ENCODE measurements around the gene TNN. TPM values are rescaled to one million over a fixed set of nuclear protein-coding genes. Genes with fewer than 3 reads are reported as not detected.
"Not testable (repeated sequence)": the region's sequence is repeated elsewhere in the genome, so short reads cannot be mapped to it uniquely, and the experiment has no call there.

The TNN gene
- total RNA-seq, 1 experiment from 2014 or later = not detected

GRCh38 chr1:175095978-175096607, 28.5 kb downstream of the TNN start:
- H3K27me3 Mint-ChIP-seq (ENCODE audit: insufficient read depth, unreplicated experiment) = no peaks in the 10 kb centered on the region
- no peaks in the 10 kb centered on the region for H3K9me3 Mint-ChIP-seq (ENCODE audit: unreplicated experiment)
- H3K36me3 Mint-ChIP-seq (ENCODE audit: insufficient read depth, unreplicated experiment) = no peaks in the 10 kb centered on the region
- ChIA-PET CTCF (interaction anchor here (0.5 to 1.3 kb wide), 4 partner anchors 29 to 63 kb away, joined by 3 to 5 read pairs (median 4); no protein-coding TSS in a partner anchor), POLR2A (no interaction called here)
- intact Hi-C loops (cut with micrococcal nuclease) = no loop called here
- BruUV-seq (replicated peaks) = no TSS peak
- H3K4me1 Mint-ChIP-seq (ENCODE audit: insufficient read depth, unreplicated experiment) = no peaks in the 10 kb centered on the region
- DNase-seq (ENCODE audit: unreplicated experiment) = no peak
- TF ChIP-seq, protein P1, sequence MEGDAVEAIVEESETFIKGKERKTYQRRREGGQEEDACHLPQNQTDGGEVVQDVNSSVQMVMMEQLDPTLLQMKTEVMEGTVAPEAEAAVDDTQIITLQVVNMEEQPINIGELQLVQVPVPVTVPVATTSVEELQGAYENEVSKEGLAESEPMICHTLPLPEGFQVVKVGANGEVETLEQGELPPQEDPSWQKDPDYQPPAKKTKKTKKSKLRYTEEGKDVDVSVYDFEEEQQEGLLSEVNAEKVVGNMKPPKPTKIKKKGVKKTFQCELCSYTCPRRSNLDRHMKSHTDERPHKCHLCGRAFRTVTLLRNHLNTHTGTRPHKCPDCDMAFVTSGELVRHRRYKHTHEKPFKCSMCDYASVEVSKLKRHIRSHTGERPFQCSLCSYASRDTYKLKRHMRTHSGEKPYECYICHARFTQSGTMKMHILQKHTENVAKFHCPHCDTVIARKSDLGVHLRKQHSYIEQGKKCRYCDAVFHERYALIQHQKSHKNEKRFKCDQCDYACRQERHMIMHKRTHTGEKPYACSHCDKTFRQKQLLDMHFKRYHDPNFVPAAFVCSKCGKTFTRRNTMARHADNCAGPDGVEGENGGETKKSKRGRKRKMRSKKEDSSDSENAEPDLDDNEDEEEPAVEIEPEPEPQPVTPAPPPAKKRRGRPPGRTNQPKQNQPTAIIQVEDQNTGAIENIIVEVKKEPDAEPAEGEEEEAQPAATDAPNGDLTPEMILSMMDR (IDR thresholded peaks at IDR 0.05; ENCODE audit: unreplicated experiment) = no peak
- H3K27ac Mint-ChIP-seq (ENCODE audit: low read depth, unreplicated experiment) = no peak overlapping the region
- no peak overlapping the region for H3K4me3 Mint-ChIP-seq (ENCODE audit: unreplicated experiment)

- CTCF ChIA-PET = interaction anchor here (0.7 to 1.6 kb wide), 5 partner anchors 17 to 49 kb away, joined by 3 to 5 read pairs (median 3); no protein-coding TSS in a partner anchor
- Mint-ChIP-seq H3K4me1 (ENCODE audit: insufficient read depth, unreplicated experiment) (no peaks in the 10 kb centered on the region), H3K9me3 (ENCODE audit: unreplicated experiment) (no peaks in the 10 kb centered on the region), H3K36me3 (ENCODE audit: insufficient read depth, unreplicated experiment) (no peaks in the 10 kb centered on the region), H3K4me3 (ENCODE audit: unreplicated experiment) (no peak overlapping the region), H3K27me3 (ENCODE audit: insufficient read depth, unreplicated experiment) (no peaks in the 10 kb centered on the region), H3K27ac (ENCODE audit: low read depth, unreplicated experiment) (no peak overlapping the region)
- DNase-seq (ENCODE audit: unreplicated experiment) = no peak
- intact Hi-C loops (cut with micrococcal nuclease) = no loop called here
- POLR2A ChIA-PET = no interaction called here
- TF ChIP-seq, protein P1 (IDR thresholded peaks at IDR 0.05; ENCODE audit: unreplicated experiment) = no peak
- no TSS peak for BruUV-seq (replicated peaks)
Measured at GRCh38 chr1:175097361-175097760, 29.7 kb downstream of the TNN start.

DNA sequence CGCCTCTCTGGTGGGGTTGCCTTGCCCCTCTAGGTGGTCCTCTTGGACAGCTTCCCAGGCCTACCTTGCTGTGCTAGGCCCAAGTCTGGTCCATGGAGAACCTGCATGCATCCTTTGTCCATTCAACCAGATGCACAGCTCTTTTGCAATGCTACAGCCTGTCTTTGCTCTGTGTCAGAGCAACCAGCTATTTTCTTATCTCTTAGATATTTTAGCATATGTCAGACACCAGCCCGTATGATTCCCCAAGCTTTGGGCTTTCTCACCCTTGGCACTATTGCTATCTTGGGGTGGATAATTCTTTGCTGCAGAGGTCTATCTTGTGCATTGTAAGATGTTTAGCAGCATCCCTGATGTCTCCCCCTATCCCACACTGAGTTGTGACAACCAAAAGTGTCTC, 32.3 kb downstream of the TNN start:
- POLR2A ChIA-PET = no interaction called here
- no TSS peak for BruUV-seq (replicated peaks)
- Mint-ChIP-seq H3K36me3 (ENCODE audit: insufficient read depth, unreplicated experiment) (no peaks in the 10 kb centered on the region), H3K9me3 (ENCODE audit: unreplicated experiment) (peaks cover 9% of the 10 kb centered on the region), H3K27ac (ENCODE audit: low read depth, unreplicated experiment) (no peak overlapping the region), H3K4me1 (ENCODE audit: insufficient read depth, unreplicated experiment) (no peaks in the 10 kb centered on the region), H3K4me3 (ENCODE audit: unreplicated experiment) (no peak overlapping the region), H3K27me3 (ENCODE audit: insufficient read depth, unreplicated experiment) (no peaks in the 10 kb centered on the region)
- CTCF ChIA-PET = interaction anchor here (0.5 to 2.2 kb wide), 5 partner anchors 26 to 260 kb away, joined by 3 to 7 read pairs (median 4); no protein-coding TSS in a partner anchor
- TF ChIP-seq, protein P1 (IDR thresholded peaks at IDR 0.05; ENCODE audit: unreplicated experiment) = no peak
- intact Hi-C loops (cut with micrococcal nuclease) = no loop called here
- DNase-seq (ENCODE audit: unreplicated experiment) = no peak

GRCh38 chr1:175102166-175102565, 34.5 kb downstream of the TNN start:
- CTCF ChIA-PET = interaction anchor here (0.8 kb wide), 1 partner anchor 73 kb away, joined by 3 read pairs; no protein-coding TSS in a partner anchor
- H3K9me3 Mint-ChIP-seq (ENCODE audit: unreplicated experiment); H3K27me3 Mint-ChIP-seq (ENCODE audit: insufficient read depth, unreplicated experiment); H3K27ac Mint-ChIP-seq (ENCODE audit: low read depth, unreplicated experiment); H3K36me3 Mint-ChIP-seq (ENCODE audit: insufficient read depth, unreplicated experiment); POLR2A ChIA-PET; H3K4me3 Mint-ChIP-seq (ENCODE audit: unreplicated experiment); intact Hi-C loops (cut with micrococcal nuclease); DNase-seq (ENCODE audit: unreplicated experiment); H3K4me1 Mint-ChIP-seq (ENCODE audit: insufficient read depth, unreplicated experiment); BruUV-seq (replicated peaks): not testable (repeated sequence)

- BruUV-seq (replicated peaks); H3K4me1 Mint-ChIP-seq (ENCODE audit: insufficient read depth, unreplicated experiment); H3K27me3 Mint-ChIP-seq (ENCODE audit: insufficient read depth, unreplicated experiment); intact Hi-C loops (cut with micrococcal nuclease); POLR2A ChIA-PET; H3K4me3 Mint-ChIP-seq (ENCODE audit: unreplicated experiment); H3K27ac Mint-ChIP-seq (ENCODE audit: low read depth, unreplicated experiment); DNase-seq (ENCODE audit: unreplicated experiment); H3K36me3 Mint-ChIP-seq (ENCODE audit: insufficient read depth, unreplicated experiment); H3K9me3 Mint-ChIP-seq (ENCODE audit: unreplicated experiment): not testable (repeated sequence)
- CTCF ChIA-PET = interaction anchor here (0.6 to 0.7 kb wide), 2 partner anchors 32 to 246 kb away, joined by 3 read pairs; no protein-coding TSS in a partner anchor
Measured at GRCh38 chr1:175106536-175106935, 38.9 kb downstream of the TNN start.

- H3K9me3 Mint-ChIP-seq (ENCODE audit: unreplicated experiment); H3K4me1 Mint-ChIP-seq (ENCODE audit: insufficient read depth, unreplicated experiment); BruUV-seq (replicated peaks); DNase-seq (ENCODE audit: unreplicated experiment); H3K27ac Mint-ChIP-seq (ENCODE audit: low read depth, unreplicated experiment); intact Hi-C loops (cut with micrococcal nuclease); H3K36me3 Mint-ChIP-seq (ENCODE audit: insufficient read depth, unreplicated experiment); POLR2A ChIA-PET; H3K4me3 Mint-ChIP-seq (ENCODE audit: unreplicated experiment); H3K27me3 Mint-ChIP-seq (ENCODE audit: insufficient read depth, unreplicated experiment): not testable (repeated sequence)
- CTCF ChIA-PET = interaction anchor here (0.6 kb wide), 1 partner anchor 25 kb away, joined by 3 read pairs; no protein-coding TSS in a partner anchor
Measured at GRCh38 chr1:175108331-175108820, 40.7 kb downstream of the TNN start.
